OCI-LY1 (cell line): ENCODE results near the gene SEC14L3.
"Not testable (repeated sequence)": the region's sequence is repeated elsewhere in the genome, so short reads cannot be mapped to it uniquely, and the experiment has no call there.

Source experiments
- H2AFZ ChIP-seq: fragments of 200-600 bp; sonication (generic), shearing (Covaris generic); 2 replicates; pipeline ENCODE4 v1.6.0; 2014; ENCODE audit warnings: antibody characterized with exemption, mild to moderate bottlenecking, low read length
- H3F3A ChIP-seq: fragments of 200-600 bp; sonication (generic), shearing (Covaris generic); 2 replicates; pipeline ENCODE4 v1.6.0; 2014; ENCODE audit warnings: mild to moderate bottlenecking, antibody characterized with exemption, low read length, moderate library complexity; ENCODE audit not compliant: insufficient read depth
- H3K27ac ChIP-seq: fragments of 200-600 bp; sonication (generic); 2 replicates; pipeline ENCODE4 v1.5.1; 2014; ENCODE audit warnings: low read length, mixed run types, mild to moderate bottlenecking, low read depth; ENCODE audit not compliant: poor library complexity, severe bottlenecking
- H3K27me3 ChIP-seq: fragments of 200-600 bp; sonication (generic); 2 replicates; pipeline ENCODE4 v1.6.0; 2014; ENCODE audit warnings: antibody characterized with exemption, mild to moderate bottlenecking, low read length, moderate library complexity; ENCODE audit not compliant: insufficient read depth
- H3K36me3 ChIP-seq: fragments of 200-600 bp; sonication (generic); 2 replicates; pipeline ENCODE4 v1.6.1; 2014; ENCODE audit warnings: mild to moderate bottlenecking, antibody characterized with exemption, low read length, moderate library complexity, mixed read lengths; ENCODE audit not compliant: insufficient read depth
- H3K4me1 ChIP-seq: fragments of 200-600 bp; sonication (generic); 2 replicates; pipeline ENCODE4 v1.5.1; 2014; ENCODE audit warnings: mild to moderate bottlenecking, low read length, moderate library complexity; ENCODE audit not compliant: insufficient read depth, severe bottlenecking
- H3K4me2 ChIP-seq: fragments of 200-600 bp; sonication (generic), shearing (Covaris generic); 2 replicates; pipeline ENCODE4 v1.6.1; 2014; ENCODE audit warnings: low read length
- H3K4me3 ChIP-seq: fragments of 200-600 bp; sonication (generic); 2 replicates; pipeline ENCODE4 v1.5.1; 2014; ENCODE audit warnings: low read length, low read depth, mild to moderate bottlenecking, mixed read lengths; ENCODE audit not compliant: poor library complexity, severe bottlenecking
- H3K79me2 ChIP-seq: fragments of 200-600 bp; shearing (Covaris generic); 2 replicates; pipeline ENCODE4 v1.6.1; 2016; ENCODE audit warnings: mixed run types, low read length, mixed read lengths; ENCODE audit not compliant: insufficient read depth
- H3K9ac ChIP-seq: fragments of 200-600 bp; sonication (generic), shearing (Covaris generic); 2 replicates; pipeline ENCODE4 v1.6.1; 2014; ENCODE audit warnings: mild to moderate bottlenecking, low read length, mixed read lengths
- H3K9me2 ChIP-seq: fragments of 200-600 bp; sonication (generic), shearing (Covaris generic); 2 replicates; pipeline ENCODE4 v1.6.1; 2014; ENCODE audit warnings: low read depth, mild to moderate bottlenecking, low read length, mixed read lengths
- H3K9me3 ChIP-seq: fragments of 200-600 bp; shearing (Covaris generic); 2 replicates; pipeline ENCODE4 v1.6.1; 2014; ENCODE audit warnings: low read length, mixed read lengths
- H4K20me1 ChIP-seq: fragments of 200-600 bp; sonication (generic), shearing (Covaris generic); 2 replicates; pipeline ENCODE4 v1.6.0; 2016; ENCODE audit warnings: mild to moderate bottlenecking, low read length; ENCODE audit not compliant: insufficient read depth
- EZH2 ChIP-seq: fragments of 200-600 bp; sonication (generic), shearing (Covaris generic); IDR thresholded peaks from 2 replicates; pipeline ENCODE4 v1.8.0; 2017; ENCODE audit warnings: borderline replicate concordance, mixed run types, mild to moderate bottlenecking, antibody characterized with exemption, low read length, moderate library complexity, mixed read lengths
- TF ChIP-seq, protein P1 (sequence below): fragments of 200-600 bp; sonication (generic), shearing (Covaris generic); IDR thresholded peaks from 2 replicates; pipeline ENCODE4 v1.5.1; 2017; ENCODE audit warnings: mild to moderate bottlenecking, antibody characterized with exemption, low read length, moderate library complexity, mixed read lengths

The SEC14L3 gene

DNA sequence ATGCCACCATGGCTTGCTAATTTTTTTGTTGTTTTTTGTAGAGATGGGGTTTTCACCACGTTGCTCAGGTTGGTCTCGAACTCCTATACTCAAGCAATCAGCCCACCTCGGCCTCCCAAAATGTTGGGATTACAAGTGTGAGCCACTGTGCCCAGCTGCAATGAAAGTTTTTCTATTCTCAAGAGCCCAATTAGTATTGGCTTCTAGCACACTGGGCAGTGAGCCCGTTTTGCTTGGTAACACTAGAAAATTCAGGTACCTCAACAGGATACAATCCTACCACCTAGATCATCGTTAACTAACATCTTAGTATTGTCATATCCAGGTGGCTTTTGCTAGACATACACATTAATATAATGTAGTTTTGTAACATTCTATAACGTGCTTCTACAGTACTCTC is 19.0 kb downstream of the SEC14L3 start:
- H2AFZ ChIP-seq, result no peak overlapping the region
- no peaks in the 10 kb centered on the region for H3K36me3 ChIP-seq
- no peak overlapping the region for H3K4me3 ChIP-seq
- H4K20me1 ChIP-seq, result no peaks in the 10 kb centered on the region
- H3F3A ChIP-seq, result no peaks in the 10 kb centered on the region
- H3K9me2 ChIP-seq, result no peaks in the 10 kb centered on the region
- TF ChIP-seq, protein P1, sequence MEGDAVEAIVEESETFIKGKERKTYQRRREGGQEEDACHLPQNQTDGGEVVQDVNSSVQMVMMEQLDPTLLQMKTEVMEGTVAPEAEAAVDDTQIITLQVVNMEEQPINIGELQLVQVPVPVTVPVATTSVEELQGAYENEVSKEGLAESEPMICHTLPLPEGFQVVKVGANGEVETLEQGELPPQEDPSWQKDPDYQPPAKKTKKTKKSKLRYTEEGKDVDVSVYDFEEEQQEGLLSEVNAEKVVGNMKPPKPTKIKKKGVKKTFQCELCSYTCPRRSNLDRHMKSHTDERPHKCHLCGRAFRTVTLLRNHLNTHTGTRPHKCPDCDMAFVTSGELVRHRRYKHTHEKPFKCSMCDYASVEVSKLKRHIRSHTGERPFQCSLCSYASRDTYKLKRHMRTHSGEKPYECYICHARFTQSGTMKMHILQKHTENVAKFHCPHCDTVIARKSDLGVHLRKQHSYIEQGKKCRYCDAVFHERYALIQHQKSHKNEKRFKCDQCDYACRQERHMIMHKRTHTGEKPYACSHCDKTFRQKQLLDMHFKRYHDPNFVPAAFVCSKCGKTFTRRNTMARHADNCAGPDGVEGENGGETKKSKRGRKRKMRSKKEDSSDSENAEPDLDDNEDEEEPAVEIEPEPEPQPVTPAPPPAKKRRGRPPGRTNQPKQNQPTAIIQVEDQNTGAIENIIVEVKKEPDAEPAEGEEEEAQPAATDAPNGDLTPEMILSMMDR, result no peak
- no peak for TF ChIP-seq EZH2
- H3K27me3 ChIP-seq, result no peaks in the 10 kb centered on the region
- H3K4me1 ChIP-seq, result no peaks in the 10 kb centered on the region
- no peak overlapping the region for H3K9ac ChIP-seq
- no peak overlapping the region for H3K27ac ChIP-seq
- H3K4me2 ChIP-seq, result no peak overlapping the region
- H3K79me2 ChIP-seq, result no peaks in the 10 kb centered on the region
- no peaks in the 10 kb centered on the region for H3K9me3 ChIP-seq

DNA sequence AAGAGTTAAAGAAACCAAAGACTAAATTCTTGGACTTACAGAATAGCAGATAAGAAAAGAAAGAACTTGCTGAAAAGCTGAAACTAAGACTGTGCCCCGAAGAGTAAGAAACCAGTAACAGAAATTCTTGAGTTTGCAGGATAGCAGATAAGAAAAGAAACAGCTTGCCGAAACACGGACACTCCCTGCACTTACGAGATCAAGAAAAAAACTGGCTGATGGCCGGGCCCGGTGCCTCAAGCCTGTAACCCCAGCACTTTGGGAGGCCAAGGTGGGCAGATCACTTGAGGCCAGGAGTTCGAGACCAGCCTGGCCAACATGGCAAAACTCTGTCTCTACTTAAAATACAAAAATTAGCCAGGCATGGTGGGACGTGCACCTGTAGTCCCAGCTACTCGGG is 20.3 kb downstream of the SEC14L3 start:
- H3K4me3 ChIP-seq, H3K27ac ChIP-seq, H3K9me2 ChIP-seq, H3K4me1 ChIP-seq, H3K27me3 ChIP-seq, H3K9ac ChIP-seq, H3K9me3 ChIP-seq, H3K36me3 ChIP-seq, H4K20me1 ChIP-seq, H3K4me2 ChIP-seq, H2AFZ ChIP-seq, H3K79me2 ChIP-seq, H3F3A ChIP-seq: not testable (repeated sequence)

DNA sequence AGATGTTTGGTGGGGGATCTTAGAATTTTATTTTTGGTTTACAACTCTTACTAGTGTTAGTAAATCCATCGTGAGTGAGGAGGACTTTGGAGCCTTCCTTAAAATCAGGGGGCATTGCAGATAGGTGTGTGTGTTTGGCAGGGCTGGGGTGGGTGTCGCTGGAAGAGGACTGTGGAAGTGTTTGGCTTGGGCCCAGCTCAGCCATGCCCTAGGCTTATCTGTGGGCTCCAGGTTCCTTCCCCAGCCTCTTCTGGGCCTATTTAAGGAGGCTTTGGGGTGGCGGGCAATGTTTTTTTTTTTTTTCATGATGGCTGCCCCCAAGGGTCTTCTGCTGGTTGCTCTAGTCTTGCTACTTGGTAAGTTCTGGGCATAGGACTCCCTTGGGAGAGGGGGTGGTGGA is 24.2 kb downstream of the SEC14L3 start:
- H3K36me3 ChIP-seq, result no peaks in the 10 kb centered on the region
- no peaks in the 10 kb centered on the region for H3F3A ChIP-seq
- peaks cover 3% of the 10 kb centered on the region for H3K4me1 ChIP-seq
- no peaks in the 10 kb centered on the region for H3K9me3 ChIP-seq
- H3K4me2 ChIP-seq, result no peak overlapping the region
- no peak overlapping the region for H2AFZ ChIP-seq
- TF ChIP-seq, protein P1, result no peak
- TF ChIP-seq EZH2, result no peak
- no peaks in the 10 kb centered on the region for H3K9me2 ChIP-seq
- no peak overlapping the region for H3K4me3 ChIP-seq
- no peak overlapping the region for H3K27ac ChIP-seq
- no peaks in the 10 kb centered on the region for H3K27me3 ChIP-seq
- no peaks in the 10 kb centered on the region for H4K20me1 ChIP-seq
- no peaks in the 10 kb centered on the region for H3K79me2 ChIP-seq
- no peak overlapping the region for H3K9ac ChIP-seq

DNA sequence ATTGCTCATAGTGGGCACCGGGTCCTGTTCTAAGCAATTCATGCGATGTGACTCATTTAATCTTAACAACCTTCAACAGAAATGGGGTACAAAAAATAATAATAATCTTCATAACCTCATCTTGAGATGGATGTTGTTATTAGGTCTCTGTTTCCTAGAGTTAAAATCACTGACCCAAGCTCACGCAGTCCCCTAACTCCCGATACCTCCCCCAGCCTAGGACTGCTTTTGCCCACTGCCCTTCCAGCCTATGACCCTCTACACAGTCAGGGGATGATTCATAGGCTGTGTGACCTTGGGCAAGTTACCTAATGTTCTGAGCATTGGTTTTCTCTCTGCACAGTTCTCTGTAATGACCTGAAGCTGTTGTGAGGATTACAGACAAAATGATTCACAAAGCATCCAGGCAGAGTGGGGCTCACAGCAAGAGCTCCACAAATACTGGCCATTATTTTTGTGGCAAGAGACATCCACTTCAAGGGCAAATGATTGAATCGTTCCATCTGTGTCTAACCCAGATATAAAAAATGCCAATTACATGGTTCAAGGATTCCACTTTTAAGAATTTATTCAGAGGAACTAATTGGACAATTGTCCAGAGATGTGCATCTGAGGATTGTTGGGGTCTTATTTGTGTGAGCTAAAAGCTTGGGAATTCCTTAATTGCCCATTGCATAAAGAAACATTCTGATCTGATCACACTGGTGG is 26.2 kb downstream of the SEC14L3 start:
- Histone ChIP-seq H3F3A (no peaks in the 10 kb centered on the region), H3K27me3 (no peaks in the 10 kb centered on the region), H2AFZ (no peak overlapping the region), H3K9ac (no peak overlapping the region), H3K4me2 (no peak overlapping the region), H3K9me2 (no peaks in the 10 kb centered on the region), H3K4me1 (peaks cover 3% of the 10 kb centered on the region), H3K79me2 (no peaks in the 10 kb centered on the region), H4K20me1 (no peaks in the 10 kb centered on the region), H3K36me3 (no peaks in the 10 kb centered on the region), H3K4me3 (no peak overlapping the region), H3K9me3 (no peaks in the 10 kb centered on the region), H3K27ac (no peak overlapping the region)
- TF ChIP-seq, protein P1, result no peak
- TF ChIP-seq EZH2, result no peak
